Activated T-cell treated with anti-CD3 and anti-CD28 coated beads, Interleukin-2, amount 50 U/mL, for 24 hours (primary cell): ENCODE data around the gene ATP9A.

Experiments
- DNase-seq: peaks from one replicate; pipeline ENCODE4 v3.0.0-alpha.2; 2020
- H3K27ac Mint-ChIP-seq: 2 replicates; pipeline ENCODE4 v1.8.0; 2020; ENCODE audit warnings: mild to moderate bottlenecking, mixed read lengths
- H3K27me3 Mint-ChIP-seq: 2 replicates; pipeline ENCODE4 v1.8.0; 2020; ENCODE audit warnings: mixed read lengths
- H3K36me3 Mint-ChIP-seq: 2 replicates; pipeline ENCODE4 v1.8.0; 2020; ENCODE audit warnings: low read depth, mixed read lengths
- H3K4me1 Mint-ChIP-seq: 2 replicates; pipeline ENCODE4 v1.8.0; 2020; ENCODE audit warnings: low read depth, mixed read lengths
- H3K4me3 Mint-ChIP-seq: 2 replicates; pipeline ENCODE4 v1.8.0; 2020; ENCODE audit warnings: mild to moderate bottlenecking, moderate library complexity, mixed read lengths
- H3K9me3 Mint-ChIP-seq: 2 replicates; pipeline ENCODE4 v1.8.0; 2020; ENCODE audit warnings: mixed read lengths

The ATP9A gene

DNA sequence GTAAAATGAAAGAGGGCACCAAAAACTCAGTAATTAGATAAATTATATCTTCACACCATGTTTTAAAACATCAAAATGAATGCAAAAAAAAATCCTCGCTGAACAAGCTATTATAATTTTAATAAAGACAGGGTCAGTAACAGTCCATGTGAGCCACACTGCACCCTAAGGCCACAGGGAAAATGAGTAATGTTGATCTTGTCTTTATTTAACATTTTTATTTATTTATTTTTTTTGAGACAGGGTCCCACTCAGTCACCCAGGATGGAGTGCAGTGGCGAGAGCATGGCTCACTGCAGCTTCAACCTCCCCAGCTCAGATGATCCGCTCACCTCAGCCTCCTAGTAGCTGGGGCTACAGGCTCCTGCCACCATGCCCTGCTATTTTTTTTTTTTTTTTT is 217.0 kb downstream of the ATP9A start:
- Mint-ChIP-seq H3K27ac (no peak overlapping the region), H3K9me3 (no peaks in the 10 kb centered on the region), H3K4me3 (no peak overlapping the region), H3K4me1 (peaks cover 15% of the 10 kb centered on the region), H3K36me3 (no peaks in the 10 kb centered on the region), H3K27me3 (peaks cover 7% of the 10 kb centered on the region)
- DNase-seq = no peak

DNA sequence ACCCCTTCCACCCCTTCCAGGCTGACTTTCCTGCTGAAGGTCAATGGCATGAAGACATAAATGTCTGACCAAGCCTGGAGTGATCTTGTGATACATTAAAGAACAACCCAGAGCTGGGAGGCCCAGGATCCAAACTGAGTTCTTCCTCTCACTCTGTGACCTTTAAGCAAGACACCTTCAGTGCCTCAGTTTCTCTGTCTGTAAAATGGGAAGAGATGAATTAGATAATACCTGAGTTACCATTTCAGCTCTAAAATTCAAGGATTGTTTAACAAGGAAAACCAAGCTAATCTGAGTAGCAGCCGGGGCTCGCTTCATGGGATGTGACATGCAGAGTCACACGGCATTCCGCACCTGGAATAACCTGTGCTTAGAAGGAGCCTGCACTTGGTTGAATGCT is 218.7 kb downstream of the ATP9A start:
- DNase-seq = no peak
- H3K4me3 Mint-ChIP-seq = no peak overlapping the region
- no peaks in the 10 kb centered on the region for H3K36me3 Mint-ChIP-seq
- H3K27me3 Mint-ChIP-seq = no peaks in the 10 kb centered on the region
- H3K27ac Mint-ChIP-seq = no peak overlapping the region
- H3K4me1 Mint-ChIP-seq = peaks cover 9% of the 10 kb centered on the region
- no peaks in the 10 kb centered on the region for H3K9me3 Mint-ChIP-seq

DNA sequence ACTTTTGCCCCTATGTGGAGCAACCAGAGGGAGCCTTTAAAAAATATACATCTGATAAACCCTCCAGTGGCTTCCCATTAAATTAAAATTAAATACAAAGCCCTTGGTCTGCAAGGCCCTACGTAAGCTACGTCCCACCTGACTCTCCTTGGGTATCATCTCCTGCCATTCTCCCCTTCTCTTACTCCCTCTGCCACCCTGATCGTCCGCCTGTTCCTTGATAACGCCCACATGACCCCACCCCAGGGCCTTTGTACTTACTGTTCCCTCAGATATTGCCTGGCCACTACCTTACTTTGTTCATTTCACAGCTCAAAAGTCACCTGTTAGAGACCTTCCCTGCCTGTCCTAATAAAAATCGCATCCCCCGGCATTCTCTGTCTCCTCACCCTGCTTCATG is 220.2 kb downstream of the ATP9A start:
- Mint-ChIP-seq H3K4me1 (peaks cover 6% of the 10 kb centered on the region), H3K27me3 (no peaks in the 10 kb centered on the region), H3K36me3 (no peaks in the 10 kb centered on the region), H3K9me3 (no peaks in the 10 kb centered on the region), H3K27ac (no peak overlapping the region), H3K4me3 (no peak overlapping the region)
- no peak for DNase-seq
